GM13976 (cell line): ENCODE data around the gene PARN.
"Not testable (repeated sequence)": the region's sequence is repeated elsewhere in the genome, so short reads cannot be mapped to it uniquely, and the experiment has no call there.

Experiments
- DNase-seq: peaks from one replicate; pipeline ENCODE4 v3.0.0; 2012; ENCODE audit warnings: low spot score
- in situ Hi-C: fragments of 300-500 bp; cut with MboI; formaldehyde crosslinking; loops from one replicate; pipeline ENCODE4 v1.12.0; 2022; ENCODE audit warnings: low sequenced_read_pairs, mixed read lengths, inconsistent platforms; ENCODE audit not compliant: unreplicated experiment
- TF ChIP-seq, protein P1 (sequence below): IDR thresholded peaks from 2 replicates; pipeline ENCODE4 v1.5.1; 2012; ENCODE audit warnings: borderline replicate concordance, mild to moderate bottlenecking; ENCODE audit not compliant: insufficient read depth; ENCODE audit errors: extremely low read depth, missing control alignments, control extremely low read depth

Gene PARN

DNA sequence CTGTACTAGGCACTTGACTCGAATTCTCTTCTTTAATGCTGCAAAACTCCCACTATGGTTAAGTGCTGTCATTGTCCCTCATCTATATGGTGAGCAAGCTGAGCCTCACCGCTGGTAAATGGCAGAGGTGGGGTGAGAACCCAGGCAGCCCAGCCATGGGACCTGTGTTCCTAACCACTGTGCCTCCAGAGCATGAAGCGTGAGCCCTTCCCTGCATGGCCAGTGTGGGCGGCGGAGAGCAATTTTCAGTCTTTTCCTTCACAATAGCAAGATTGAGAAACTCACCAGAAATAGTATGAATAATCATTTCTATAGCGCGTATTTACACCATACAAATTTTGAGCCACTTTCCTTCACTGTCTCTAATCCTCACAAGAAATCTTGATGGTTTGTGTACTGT is 11.9 kb upstream of the PARN start:
- no peak for DNase-seq
- in situ Hi-C loops: no loop called here
- TF ChIP-seq, protein P1, sequence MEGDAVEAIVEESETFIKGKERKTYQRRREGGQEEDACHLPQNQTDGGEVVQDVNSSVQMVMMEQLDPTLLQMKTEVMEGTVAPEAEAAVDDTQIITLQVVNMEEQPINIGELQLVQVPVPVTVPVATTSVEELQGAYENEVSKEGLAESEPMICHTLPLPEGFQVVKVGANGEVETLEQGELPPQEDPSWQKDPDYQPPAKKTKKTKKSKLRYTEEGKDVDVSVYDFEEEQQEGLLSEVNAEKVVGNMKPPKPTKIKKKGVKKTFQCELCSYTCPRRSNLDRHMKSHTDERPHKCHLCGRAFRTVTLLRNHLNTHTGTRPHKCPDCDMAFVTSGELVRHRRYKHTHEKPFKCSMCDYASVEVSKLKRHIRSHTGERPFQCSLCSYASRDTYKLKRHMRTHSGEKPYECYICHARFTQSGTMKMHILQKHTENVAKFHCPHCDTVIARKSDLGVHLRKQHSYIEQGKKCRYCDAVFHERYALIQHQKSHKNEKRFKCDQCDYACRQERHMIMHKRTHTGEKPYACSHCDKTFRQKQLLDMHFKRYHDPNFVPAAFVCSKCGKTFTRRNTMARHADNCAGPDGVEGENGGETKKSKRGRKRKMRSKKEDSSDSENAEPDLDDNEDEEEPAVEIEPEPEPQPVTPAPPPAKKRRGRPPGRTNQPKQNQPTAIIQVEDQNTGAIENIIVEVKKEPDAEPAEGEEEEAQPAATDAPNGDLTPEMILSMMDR: no peak

DNA sequence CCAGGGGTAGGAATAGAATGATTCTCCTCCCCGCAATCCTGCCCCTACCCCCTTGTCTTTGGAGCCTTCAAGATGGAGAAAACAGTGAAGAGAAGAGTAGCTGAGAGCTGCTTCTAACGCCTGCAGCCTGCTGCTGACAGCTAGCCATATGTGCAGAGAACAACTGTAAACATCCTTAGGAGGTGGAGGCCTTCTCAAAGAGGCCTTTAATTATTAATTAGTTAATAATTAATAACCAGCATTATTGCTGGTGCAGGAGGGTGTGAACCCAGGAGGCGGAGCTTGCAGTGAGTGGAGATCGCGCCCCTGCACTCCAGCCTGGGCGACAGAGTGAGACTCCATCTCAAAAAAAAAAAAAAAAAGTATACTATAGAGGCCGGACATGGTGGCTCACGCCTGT is 11.1 kb upstream of the PARN start:
- DNase-seq: no peak
- TF ChIP-seq, protein P1: no peak
- in situ Hi-C loops: no loop called here

DNA sequence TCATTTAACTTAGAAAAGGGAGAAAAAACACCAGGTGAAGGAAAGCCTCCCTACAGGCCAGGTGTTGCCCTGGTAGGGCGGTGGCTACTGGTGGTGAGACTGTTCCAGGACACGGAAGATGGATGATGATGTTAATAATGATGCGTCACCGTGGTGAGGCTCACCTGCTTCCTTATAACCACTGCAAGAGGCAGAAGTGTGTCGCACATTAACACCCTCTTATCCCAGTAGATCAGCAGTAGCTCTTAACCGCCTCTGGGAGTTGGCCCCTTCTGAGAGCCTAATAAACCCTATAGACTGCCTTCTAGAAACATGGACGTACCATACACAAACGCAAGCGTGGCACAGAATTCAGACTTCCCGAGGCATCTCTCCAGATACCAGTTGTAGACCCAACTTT is 10.5 kb upstream of the PARN start:
- TF ChIP-seq, protein P1: no peak
- DNase-seq: no peak
- in situ Hi-C loops: no loop called here

DNA sequence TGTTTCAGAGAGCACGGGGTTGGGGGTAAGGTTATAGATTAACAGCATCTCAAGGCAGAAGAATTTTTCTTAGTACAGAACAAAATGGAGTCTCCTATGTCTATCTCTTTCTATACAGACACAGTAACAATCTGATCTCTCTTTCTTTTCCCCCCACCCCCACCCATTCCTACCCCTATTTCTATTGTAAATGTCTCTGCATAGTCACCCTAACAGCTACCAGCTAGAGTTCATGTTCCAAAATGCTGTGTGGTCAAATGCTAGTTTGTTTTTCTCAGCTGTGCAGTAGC is 6.8 kb upstream of the PARN start:
- in situ Hi-C loops, DNase-seq: not testable (repeated sequence)

DNA sequence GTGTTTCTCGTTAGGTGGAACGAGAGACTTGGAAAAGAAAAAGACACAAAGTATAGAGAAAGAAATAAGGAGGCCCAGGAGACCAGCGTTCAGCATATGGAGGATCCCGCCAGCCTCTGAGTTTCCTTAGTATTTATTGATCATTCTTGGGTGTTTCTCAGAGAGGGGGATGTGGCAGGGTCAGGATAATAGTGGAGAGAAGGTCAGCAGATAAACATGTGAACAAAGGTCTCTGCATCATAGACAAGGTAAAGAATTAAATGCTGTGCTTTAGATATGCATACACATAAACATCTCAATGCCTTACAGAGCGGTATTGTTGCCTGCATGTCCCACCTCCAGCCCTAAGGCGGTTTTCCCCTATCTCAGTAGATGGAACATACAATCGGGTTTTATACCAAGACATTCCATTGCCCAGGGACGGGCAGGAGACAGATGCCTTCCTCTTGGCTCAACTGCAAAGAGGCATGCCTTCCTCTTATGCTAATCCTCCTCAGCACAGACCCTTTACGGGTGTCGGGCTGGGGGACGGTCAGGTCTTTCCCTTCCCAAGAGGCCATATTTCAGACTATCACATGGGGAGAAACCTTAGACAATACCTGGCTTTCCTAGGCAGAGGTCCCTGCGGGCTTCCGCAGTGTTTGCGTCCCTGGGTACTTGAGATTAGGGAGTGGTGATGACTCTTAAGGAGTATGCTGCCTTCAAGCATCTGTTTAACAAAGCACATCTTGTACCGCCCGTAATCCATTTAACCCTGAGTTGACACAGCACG is 6.3 kb upstream of the PARN start:
- in situ Hi-C loops, DNase-seq: not testable (repeated sequence)

DNA sequence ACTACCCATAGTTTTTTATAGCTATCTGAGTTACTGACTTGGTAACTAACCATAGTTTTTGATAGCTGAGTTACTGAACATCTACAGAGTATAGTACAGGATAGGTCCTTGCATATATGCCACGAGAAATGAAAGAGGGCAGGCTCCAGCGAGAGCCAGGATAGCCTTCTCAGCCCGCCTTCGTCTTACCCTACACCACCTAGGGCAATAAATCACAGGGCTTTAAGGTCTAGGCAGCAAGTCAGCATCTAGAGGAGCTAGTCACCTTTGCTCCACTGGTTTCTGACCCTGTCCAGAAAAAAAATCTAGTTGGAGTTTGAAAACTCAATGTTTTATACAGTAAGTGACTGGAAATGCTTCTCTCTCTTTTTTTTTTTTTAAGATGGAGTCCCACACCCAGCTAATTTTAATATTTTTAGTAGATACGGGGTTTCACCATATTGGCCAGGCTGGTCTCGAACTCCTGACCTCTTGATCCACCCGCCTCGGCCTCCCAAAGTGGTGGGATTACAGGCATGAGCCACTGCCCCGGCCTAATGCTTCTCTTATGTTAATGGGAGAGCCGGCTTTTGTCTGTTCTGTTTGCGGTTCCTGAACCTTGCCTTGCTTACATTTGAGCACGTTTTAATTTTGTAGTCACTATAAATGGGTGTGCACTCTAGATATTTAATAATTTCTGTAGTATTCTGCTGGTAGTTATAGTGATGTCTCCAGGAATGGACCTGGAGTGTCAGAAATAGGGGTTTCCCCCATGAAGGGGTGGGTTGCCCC is 5.5 kb upstream of the PARN start:
- no peak for DNase-seq
- TF ChIP-seq, protein P1: no peak
- in situ Hi-C loops: no loop called here

DNA sequence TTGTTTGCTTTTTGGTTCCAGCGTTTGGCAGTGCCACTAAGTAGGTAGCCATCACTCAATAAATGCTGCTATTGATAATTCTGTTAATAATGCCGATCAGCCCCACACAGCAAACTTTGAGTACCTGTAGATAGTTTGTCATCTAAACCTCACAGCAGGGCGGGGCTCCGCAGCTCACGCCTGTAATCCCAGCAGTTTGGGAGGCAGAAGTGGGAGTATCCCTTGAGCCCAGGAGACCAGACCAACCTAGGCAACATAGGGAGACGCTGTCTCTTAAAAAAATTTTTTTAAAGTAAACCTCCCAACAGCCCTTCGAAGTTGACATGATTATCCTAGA is 4.3 kb upstream of the PARN start:
- in situ Hi-C loops: no loop called here
- TF ChIP-seq, protein P1: no peak
- DNase-seq: no peak
